PC-3 (cell line): ENCODE data around the gene TEAD4.

Experiments used
- CTCF ChIP-seq: fragments of 300-600 bp; sonication (generic); conservative IDR thresholded peaks from 2 replicates; pipeline ENCODE4 v1.5.1; 2017; ENCODE audit warnings: antibody characterized with exemption, low read depth, mild to moderate bottlenecking, low read length
- EZH2 ChIP-seq: fragments of 300-600 bp; sonication (generic); IDR thresholded peaks from one replicate; pipeline ENCODE4 v1.6.1; 2017; ENCODE audit warnings: antibody characterized with exemption, mild to moderate bottlenecking, low read length; ENCODE audit not compliant: unreplicated experiment

- TF ChIP-seq CTCF, result no peak
- no peak for TF ChIP-seq EZH2
These were observed 118.4 kb downstream of the TEAD4 start for GRCh38 chr12:3077572-3078081.
